CD4-positive, alpha-beta T cell treated with Interleukin-21 for 1 hour (primary cell): ENCODE measurements around the gene CCDC201.

ENCODE experiments used
- DNase-seq: peaks from one replicate; pipeline ENCODE4 v3.0.0-alpha.2; 2020

Gene CCDC201

DNA sequence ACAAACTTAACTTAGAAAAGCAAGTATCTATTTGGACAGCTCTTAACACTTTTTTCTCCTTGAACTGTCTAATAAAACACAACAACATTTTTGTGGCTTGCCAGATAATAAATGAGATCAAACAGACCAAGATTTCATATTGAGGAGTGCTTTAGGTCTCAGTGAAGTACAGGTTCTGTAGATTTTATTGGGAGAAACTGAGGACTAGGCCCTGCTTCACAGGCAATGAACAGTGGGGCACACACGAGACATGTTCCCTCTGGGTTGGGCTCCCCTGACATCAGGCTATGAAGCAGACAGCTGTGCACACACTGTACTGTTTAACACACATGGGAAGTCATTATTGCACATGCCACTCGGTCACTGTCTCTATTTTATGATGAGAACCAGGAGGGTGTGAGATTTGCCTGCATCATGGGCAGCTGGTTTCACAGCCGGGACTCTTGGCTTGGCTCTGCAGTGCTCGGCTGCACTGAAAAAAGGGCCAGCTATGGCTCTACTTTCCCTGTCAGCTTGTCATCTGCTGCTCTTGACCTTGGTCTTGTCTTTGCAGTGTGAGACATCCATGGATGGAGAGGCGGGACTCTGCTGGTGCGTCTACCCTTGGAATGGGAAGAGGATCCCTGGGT, 19.6 kb upstream of the CCDC201 start:
- no peak for DNase-seq

DNA sequence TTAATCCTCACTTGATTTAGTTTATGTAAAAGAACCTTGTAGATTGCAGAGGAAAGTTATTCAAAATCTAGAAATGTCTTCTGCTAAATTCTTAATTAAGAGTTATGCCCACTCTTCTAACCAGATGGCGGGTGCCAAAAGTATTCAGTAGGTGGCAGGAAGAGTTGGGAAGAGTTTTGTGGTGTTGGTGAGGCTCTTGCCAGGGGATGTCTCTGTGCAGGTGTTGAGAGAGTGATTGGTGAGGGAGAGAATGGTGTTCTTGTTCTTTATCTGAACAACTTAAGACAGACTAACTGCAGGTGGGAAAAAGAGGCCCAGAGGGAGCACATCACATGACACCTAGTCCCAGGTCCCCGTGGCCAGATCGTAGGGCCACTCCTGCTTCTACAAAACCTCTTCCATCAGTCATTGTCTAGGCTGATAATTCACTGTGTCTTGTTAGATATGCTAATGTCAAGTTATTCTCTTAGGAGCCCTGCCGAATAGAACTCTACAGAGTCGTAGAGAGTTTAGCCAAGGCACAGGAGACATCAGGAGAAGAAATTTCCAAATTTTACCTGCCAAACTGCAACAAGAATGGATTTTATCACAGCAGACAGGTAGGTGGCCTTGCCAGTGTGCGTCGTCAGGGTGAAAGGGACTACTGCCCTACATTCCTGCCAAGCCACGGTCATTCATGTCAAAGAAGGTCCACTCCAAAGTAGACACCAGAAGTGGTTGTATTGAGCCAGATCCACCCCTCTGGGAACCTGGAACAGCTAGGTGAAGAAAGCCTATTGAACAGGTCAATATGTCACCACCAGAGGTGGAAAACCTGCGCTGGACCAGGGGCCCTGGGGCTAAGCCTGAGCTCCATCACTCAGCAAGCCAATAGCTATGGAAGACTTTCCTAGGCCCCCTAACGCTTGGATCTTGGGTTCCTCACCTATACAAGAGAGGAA, 18.9 kb upstream of the CCDC201 start:
- no peak for DNase-seq

DNA sequence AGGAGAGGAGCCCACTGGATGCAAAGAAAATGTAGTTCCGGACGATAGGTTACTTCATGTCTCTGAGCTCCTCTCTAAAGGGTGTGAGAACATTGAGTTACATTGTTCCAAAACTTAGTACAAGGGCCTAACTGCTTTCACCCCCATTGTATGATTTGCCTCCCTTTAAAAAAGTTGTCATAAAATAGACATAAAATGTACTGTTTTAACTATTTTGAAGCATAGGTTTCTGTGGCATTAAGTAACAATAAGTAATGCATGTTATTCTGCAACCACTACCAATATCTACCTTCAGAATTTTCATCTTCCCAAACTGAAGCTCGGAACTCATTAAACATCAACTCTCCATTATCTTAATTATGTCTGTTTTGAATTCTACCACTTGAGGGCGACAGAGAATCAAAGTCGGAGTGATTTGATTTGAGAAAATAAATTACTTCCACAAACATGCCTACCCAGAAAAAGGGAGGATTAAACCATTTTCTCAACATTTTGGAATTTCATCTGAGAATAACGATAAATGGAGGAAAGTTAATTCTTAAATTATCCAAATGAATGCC, 18.1 kb upstream of the CCDC201 start:
- DNase-seq = peak; percentile 28

GRCh38 chr7:45890125-45890901, 17.4 kb upstream of the CCDC201 start:
- no peak for DNase-seq

GRCh38 chr7:45889367-45890067, 16.6 kb upstream of the CCDC201 start:
- no peak for DNase-seq

GRCh38 chr7:45888993-45889366, 16.1 kb upstream of the CCDC201 start:
- no peak for DNase-seq

DNA sequence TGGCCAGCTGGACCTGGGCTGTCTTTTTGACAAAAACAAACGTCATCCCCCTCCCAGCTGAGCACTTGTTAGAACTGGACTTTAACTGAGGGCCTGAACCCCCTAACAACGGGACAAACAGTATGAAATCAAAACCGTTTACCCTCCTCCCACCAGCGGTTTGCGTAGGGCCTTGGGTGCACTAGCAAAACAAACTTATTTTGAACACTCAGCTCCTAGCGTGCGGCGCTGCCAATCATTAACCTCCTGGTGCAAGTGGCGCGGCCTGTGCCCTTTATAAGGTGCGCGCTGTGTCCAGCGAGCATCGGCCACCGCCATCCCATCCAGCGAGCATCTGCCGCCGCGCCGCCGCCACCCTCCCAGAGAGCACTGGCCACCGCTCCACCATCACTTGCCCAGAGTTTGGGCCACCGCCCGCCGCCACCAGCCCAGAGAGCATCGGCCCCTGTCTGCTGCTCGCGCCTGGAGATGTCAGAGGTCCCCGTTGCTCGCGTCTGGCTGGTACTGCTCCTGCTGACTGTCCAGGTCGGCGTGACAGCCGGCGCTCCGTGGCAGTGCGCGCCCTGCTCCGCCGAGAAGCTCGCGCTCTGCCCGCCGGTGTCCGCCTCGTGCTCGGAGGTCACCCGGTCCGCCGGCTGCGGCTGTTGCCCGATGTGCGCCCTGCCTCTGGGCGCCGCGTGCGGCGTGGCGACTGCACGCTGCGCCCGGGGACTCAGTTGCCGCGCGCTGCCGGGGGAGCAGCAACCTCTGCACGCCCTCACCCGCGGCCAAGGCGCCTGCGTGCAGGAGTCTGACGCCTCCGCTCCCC, 15.5 kb upstream of the CCDC201 start, which contains the start of gene IGFBP1:
TSS of gene IGFBP1 (plus strand) at position 304 of the 808 bp plus-strand sequence. CDS start at position 469, 165 bp downstream.
- DNase-seq = no peak

DNA sequence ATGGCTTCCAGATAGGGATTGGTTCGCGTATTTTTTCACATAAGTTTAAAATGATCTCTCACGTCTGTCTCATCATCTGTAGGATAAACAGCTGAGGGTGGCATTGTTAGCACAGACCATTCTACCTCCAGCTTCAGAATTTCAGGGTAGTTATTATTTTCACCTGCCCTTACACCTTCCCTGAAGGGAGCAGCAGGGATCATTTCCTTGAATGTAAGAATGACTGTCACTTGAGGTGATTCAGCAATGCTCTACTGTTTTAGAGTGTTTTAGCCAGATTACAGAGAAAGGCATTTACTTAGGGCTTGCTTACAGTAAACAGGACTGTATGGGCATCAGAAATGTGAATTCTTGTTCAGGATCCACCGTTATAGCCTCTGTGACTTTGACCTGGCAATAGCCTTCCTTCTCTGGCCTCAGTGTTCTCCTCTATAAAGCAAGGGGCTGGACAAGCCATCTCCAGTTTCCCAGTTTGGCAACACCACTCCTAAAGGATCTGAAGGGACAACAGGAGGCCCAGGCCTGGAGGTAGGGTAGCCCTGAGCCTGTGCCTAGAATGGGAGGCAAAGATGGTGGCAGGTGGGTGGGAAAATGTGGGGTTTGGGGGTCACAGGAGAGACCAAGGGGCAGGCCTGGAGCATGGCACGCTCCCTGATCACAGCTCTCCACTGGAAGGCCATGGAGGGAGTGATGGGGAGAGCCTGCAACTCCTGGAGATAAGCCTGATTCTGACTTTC, 14.2 kb upstream of the CCDC201 start:
- DNase-seq = no peak

DNA sequence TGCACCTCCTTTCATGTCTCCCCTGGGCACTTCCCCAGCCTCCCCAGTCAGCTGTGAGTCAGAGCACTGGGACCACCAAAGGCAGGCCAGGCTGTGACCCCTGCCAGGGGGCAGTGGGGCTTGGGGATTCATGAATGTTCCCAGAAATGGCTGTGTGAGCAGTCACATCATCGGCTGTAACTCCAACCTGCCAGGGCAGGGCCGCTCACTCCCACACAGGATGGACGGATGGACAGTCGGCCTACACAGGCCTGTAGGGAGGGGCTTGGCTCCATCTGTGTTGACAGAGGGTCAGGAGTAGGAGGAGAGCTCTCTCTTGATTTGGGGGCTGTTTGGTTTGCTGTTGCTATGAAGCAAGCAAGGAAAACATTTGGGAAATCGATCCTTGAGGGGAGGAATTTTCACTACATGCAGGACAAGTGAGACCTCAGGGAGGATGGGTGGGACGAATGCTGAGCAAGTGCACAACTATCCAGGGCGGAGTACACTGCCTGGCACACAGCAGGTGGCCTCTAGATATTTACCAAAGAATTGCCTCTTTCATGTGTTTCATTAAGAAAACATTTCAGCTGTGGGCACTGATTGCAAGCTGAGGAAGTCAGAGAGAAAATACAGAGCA, 12.5 kb upstream of the CCDC201 start:
- no peak for DNase-seq

DNA sequence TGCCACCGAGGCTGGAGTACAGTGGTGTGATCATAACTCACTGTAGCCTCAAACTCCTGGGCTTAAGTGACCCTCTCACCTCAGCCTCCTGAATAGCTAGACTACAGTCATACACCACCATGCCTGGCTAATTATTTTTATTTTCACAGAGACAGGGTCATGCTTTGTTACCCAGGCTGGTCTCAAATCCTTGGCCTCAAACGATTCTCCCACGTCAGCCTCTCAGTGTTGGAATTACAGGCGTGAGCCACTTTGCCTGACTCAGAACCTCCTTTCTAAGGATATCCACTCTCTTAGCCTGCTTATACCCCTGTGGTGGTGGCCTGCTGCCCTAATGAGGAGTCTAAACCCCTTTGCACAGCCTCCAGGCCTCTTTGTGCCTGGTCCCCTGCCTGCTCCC, 11.3 kb upstream of the CCDC201 start:
- no peak for DNase-seq

GRCh38 chr7:45882465-45882810, 9.6 kb upstream of the CCDC201 start:
- DNase-seq = no peak

DNA sequence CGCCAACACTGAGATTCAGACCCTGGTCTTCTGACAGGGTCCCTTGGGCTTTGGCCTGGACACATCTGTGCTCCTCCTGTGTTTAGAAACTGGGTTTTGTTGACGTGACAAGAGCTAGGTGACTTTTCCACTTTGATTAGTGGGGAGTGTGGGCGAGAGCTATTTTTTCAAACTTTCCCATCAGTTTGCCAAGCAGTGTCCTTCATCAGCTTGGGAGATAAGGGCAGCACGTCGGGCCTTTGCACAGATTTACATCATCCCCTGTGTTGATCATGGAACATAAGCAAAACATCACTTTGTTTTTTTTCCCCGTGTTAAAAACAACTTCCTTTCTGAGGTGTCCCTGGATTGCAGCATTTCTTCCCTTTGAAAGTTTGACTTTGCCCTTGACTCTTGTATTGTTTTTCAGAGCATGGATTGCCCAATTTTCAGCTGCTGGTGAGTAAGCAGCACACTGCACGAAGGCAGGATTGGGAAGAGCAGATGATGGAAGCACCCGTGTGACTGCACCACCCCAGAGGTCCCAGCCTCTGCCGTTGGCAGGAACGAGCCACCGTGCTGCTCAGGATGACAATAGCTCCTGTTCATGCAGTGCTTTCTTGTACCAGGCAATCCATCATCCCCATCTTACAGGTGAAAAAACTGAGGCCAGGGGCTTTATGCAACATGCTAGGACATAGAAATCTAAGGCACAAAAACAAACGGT, 9.0 kb upstream of the CCDC201 start:
- no peak for DNase-seq

DNA sequence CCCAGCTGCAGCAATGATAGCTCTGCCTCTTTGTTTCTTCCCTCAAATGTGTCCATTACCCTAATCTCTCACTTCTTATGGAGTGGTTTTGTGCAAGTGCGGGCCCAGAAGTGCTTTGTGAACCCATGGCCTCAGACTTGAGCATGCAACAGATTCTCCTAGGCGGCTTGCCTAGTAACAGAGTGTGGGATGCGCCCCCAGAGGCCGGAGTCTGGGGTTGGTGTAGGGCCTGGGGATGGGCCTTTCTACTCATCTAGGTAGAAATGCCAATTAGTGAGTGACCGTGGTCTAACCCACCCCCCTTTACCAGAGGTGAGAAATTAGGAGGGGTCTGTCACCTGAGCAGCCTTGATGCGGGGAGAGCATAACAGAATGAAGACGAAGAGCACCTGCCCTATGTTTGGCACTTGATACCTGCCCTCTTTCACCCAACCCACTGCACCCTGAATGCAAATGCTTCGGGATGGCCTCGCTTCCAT, 8.4 kb upstream of the CCDC201 start:
- no peak for DNase-seq

GRCh38 chr7:45880433-45880860, 7.6 kb upstream of the CCDC201 start:
- DNase-seq = no peak

DNA sequence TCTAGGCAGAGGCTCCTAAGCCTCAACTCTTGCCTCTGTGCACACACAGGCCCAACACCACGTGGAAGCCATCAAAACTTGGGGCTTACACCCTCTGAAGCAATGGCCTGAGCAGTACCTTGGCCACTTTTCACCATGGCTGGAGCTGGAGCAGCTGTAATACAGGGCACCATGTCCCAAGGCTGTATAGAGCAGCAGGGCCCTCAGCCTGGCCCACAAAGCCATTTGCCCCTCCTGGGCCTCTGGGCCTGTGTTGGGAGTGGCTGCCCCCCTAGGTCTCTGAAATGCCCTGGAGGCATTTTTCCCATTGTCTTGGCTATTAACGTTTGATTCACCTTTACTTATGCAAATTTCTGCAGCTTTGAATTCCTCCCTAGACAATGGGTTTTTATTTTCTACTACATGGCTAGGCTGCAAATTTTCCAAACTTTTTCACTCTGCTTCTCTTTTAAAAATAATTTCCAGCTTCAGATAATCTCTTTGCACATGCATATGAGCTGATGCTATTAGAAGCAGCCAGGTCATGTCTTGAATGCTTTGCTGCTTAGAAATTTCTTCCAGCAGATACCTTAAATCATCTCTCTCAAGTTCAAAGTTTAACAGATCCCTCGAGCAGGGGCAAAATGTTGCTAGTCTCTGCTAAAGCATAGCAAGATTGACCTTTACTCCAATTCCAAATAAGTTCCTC, 5.7 kb upstream of the CCDC201 start:
- no peak for DNase-seq

DNA sequence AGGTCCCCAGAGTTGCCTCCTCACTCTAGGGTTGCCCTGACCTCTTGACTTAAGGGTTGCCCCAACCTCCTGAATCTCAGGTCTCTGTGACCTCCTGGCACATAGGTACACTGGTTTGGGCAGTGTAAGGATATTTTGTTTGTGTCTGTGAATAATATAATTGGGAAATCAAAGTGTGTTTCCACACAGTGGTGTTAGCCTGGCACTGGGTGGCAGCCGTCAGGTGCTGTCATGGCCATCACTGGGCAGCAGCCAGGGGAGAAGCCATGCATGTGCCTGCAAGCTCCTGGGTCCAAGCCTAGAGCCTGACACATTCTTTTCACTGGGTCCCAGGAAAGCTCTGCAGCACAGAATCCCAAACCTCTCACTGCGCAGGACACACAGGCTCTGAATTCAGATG, 3.6 kb upstream of the CCDC201 start:
- DNase-seq = no peak

DNA sequence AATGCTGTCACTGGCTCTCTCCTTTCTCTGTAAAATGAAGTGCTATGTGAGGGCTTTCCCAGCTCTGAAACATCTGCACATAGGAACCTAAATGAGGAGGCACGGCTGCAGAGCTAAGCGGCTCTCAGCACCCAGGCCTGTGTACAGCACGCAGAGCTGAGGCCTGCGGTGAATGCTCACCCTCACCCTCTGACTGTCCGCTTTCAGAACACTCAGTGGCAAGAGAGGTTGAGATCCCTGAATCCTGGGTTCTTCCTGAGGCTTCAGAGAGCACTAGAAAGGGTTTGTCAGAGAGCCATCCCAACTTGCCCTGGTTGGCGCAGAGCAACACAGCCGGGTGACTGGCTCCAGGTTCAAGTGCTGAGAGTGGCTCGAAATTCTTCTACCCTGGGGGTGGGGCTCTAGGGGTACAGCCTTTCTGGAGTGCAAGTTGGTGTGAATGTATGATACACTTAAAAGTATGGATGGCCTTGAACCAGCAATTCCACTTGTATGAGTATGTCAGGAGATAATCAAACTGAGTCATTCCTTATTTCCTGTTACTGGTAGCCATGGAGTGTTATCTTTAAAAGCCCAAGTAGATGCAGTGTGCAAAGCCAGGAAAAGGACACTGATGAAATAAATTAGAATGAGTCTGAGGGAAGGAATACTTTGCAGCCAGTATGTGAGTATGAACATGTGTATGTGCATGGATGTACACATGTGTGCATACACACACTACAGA, 1.7 kb upstream of the CCDC201 start:
- DNase-seq = no peak

- DNase-seq = no peak
These were observed 473 bp upstream of the CCDC201 start for GRCh38 chr7:45873355-45873754.
